Bronchial epithelial cell (primary cell): ENCODE measurements around the gene CAMK4. TPM values are rescaled to one million over a fixed set of nuclear protein-coding genes. Genes with fewer than 3 reads are reported as not detected.
A peak's percentile ranks its signal among the peaks of the same experiment; 100 is the strongest.

Experiments used
- DNase-seq: peaks from one replicate; pipeline ENCODE4 v3.0.0-alpha.2; 2010; ENCODE audit warnings: low read depth
- FAIRE-seq: peaks from 2 replicates; lab custom pipeline; 2011; peaks lifted over from hg19 to GRCh38; lab: Jason Lieb, UNC
- H3K27me3 ChIP-seq: 2 replicates; pipeline ENCODE4 v1.5.1; 2011; ENCODE audit warnings: low read length; ENCODE audit not compliant: control insufficient read depth, insufficient read depth
- H3K36me3 ChIP-seq: 2 replicates; pipeline ENCODE4 v1.5.1; 2011; ENCODE audit warnings: low read length; ENCODE audit not compliant: control insufficient read depth, insufficient read depth
- H3K4me3 ChIP-seq: 2 replicates; pipeline ENCODE4 v1.5.1; 2011; ENCODE audit warnings: mild to moderate bottlenecking, low read depth, low read length, control low read depth
- CTCF ChIP-seq: IDR thresholded peaks from 2 replicates; pipeline ENCODE4 v1.5.1; 2011; ENCODE audit warnings: mild to moderate bottlenecking, moderate library complexity, low read length, control low read depth, inconsistent platforms; ENCODE audit not compliant: insufficient read depth, severe bottlenecking
- total RNA-seq: library from RNA; depleted of rRNA; stranded (reverse); fragments of >200 nt; gene quantifications from 2 replicates; pipeline ENCODE4 v1.2.1, GENCODE V29; 2014

Gene CAMK4
- total RNA-seq, 1 donor from 2014 or later, result 0.26 TPM

- Histone ChIP-seq H3K27me3 (no peaks in the 10 kb centered on the region), H3K36me3 (no peaks in the 10 kb centered on the region), H3K4me3 (no peak overlapping the region)
- FAIRE-seq (no peak), DNase-seq (no peak)
- TF ChIP-seq CTCF, result no peak
These were observed 35.5 kb downstream of the CAMK4 start for GRCh38 chr5:111259636-111260035.

DNA sequence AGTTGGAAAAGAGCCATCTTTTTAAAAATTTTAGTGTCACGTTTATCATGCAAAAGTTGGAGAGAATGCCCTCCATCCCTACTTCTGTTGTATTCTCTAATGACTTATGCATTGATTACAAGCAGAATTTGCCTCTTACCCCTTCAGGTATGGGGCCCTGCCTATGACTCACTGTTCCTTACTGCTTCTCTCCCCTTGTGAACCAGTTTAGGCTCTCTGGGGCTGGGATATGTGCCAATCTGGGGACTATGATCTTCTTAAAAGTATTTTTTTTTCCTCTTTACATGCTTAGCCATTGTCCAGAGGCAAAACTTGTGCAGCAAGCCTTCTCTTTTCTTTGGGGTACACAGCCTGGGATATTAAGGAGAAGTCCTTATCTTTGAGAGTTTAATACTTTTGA lies 37.4 kb downstream of the CAMK4 start:
- FAIRE-seq, result no peak
- H3K27me3 ChIP-seq, result no peaks in the 10 kb centered on the region
- peak; percentile 50 for DNase-seq
- TF ChIP-seq CTCF, result no peak
- H3K36me3 ChIP-seq, result no peaks in the 10 kb centered on the region
- H3K4me3 ChIP-seq, result no peak overlapping the region

DNA sequence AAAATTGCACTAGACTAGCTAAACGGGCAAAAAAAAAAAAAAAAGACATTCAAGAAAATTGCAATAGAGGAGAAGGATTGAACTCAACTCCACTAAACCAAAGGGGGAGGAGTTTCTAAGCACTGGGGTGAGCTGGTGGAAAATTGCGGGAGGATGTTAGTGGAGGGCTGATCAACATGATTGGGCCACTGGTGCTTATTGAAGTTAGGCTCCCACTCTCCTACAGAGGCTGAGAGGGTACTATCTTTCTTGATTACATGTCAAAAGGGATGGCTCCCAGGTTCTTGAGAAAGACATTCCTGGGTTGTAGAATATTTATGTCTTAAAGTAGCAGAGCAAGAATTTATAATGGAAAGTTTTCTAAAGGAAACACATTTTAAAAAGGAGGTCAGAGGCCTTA lies 38.0 kb downstream of the CAMK4 start:
- Histone ChIP-seq H3K27me3 (no peaks in the 10 kb centered on the region), H3K36me3 (no peaks in the 10 kb centered on the region), H3K4me3 (no peak overlapping the region)
- TF ChIP-seq CTCF, result no peak
- no peak for DNase-seq
- FAIRE-seq, result no peak

GRCh38 chr5:111262815-111263214 lies 38.6 kb downstream of the CAMK4 start:
- no peak for FAIRE-seq
- TF ChIP-seq CTCF, result no peak
- no peaks in the 10 kb centered on the region for H3K27me3 ChIP-seq
- DNase-seq, result peak; percentile 31
- H3K4me3 ChIP-seq, result no peak overlapping the region
- H3K36me3 ChIP-seq, result no peaks in the 10 kb centered on the region

DNA sequence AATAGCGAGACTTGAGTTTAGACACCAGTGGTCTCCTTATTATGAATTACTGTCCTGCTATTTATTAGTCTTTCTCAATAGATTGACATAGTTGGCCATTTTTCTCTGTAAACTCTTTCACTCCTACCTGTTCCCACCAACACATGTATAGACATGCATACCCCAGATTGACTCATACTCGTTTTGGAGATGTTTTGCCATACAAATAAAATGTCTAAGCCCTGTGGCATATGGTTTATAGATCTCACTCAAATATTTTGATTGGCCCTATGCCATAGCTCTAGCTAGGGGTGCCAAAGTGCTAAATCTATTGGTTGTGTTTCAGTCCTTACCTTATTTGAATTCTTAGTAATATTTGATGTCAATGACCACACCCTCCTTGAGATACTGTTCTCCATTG lies 42.3 kb downstream of the CAMK4 start:
- no peak for FAIRE-seq

More for the DNA sequence above, 42.3 kb downstream of the CAMK4 start:
- Histone ChIP-seq H3K36me3 (no peaks in the 10 kb centered on the region), H3K27me3 (no peaks in the 10 kb centered on the region), H3K4me3 (no peak overlapping the region)
- TF ChIP-seq CTCF, result no peak
- DNase-seq, result peak; percentile 99
